ENCODE measurements around the gene PDE6A.
A peak's percentile ranks its signal among the peaks of the same experiment; 100 is the strongest.

PDE6A gene

GRCh38 chr5:149818116-149818515 lies 126.5 kb downstream of the PDE6A start:
- DNase-seq (ENCODE audit: low spot score): no peak

GRCh38 chr5:149817539-149818060 lies 127.0 kb downstream of the PDE6A start:
- no peak for DNase-seq (ENCODE audit: low spot score)

DNA sequence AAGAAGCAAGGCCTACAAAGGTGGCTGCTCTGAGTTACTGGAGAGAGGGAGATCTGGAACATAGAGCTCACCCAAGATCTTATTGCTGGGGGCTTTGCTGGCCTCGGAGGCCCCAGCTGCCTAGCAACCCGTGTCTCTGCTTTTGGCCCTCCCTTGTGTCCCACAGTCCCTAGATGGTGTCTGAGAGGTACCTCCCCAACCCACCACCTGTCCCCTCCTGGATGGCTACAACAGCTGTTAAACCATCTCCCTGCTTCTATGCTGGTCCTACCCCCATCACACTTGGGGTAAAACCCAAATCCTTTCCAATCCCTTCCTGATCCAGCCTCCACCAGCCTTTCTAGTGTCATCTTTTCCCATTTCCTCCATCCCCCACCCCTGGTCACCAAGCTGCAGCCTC lies 127.9 kb downstream of the PDE6A start:
- DNase-seq (ENCODE audit: low spot score): no peak

DNA sequence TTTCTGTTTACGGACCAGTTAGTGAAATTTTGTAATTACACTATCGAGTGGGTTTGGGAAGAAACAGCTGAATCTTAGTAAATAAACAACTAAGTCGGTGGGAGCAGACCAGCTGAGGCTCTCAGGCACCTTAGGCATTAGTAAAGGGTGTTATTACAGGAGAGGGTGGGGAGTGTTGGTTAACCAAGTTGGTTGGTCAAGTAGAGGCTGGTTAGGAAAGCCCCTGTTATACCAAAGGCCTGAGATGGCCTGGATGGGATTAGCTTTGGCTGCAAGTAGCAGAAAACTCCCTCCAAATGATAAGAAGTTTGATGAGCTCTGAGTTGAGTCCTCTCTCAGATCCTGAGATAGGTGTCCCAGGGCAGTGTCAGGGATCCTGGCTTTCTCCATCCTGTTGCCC lies 133.1 kb downstream of the PDE6A start:
- no peak for DNase-seq (ENCODE audit: low spot score)

DNA sequence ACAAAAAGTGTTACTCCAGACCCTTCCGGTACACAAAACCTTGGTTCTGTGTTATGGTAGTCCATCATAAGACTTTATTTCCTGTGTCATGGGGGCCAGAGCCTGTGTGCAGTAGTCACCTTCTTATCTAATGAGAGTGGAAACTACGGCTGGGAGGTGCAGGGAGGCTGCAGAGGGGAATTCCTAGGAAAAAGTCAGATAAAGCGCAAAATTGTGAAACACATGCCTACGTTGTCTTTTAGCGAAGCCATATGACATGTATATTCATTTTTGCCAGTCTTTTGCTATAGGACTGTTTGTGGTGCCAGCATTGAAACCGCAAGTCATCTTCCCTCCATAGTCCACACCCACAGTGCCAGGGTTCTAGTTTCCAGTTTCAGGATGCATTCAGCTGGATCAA lies 133.7 kb downstream of the PDE6A start:
- DNase-seq (ENCODE audit: low spot score): no peak

DNA sequence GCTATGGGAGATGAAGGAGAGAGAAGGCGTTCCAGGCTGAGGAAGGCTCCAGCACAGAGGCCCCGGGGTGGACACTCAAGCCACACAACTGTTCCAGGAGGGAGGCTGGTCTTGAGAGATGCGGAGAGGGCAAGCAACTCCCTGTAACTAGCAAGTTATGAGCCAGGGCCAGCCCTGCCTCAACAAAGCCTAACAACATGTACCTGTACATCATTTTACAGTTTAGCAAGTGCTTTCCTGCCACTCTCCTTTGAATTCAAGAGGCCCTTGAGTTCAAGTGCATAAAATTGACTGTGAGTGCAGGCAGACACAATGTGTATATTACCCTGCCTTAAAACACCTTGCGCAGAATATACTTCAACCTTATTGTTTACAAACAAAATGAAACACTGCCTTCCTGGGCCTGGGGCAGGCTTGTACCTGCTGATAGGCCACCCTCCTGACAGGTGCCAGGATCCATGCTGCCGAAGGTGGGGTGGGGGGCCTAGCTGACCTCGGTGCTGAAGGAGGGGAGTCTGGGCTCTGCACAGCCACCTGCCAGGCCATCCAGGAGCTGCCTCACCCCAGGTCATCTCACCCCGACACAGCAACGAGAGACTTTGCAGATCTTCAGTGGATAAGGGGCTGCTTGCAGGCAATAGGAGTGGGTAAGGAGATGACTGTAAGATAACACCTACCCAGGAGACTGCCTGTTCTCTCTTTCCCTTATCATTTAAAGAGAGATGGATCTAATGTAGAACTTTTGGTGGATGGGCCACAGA lies 134.5 kb downstream of the PDE6A start:
- DNase-seq (ENCODE audit: low spot score): peak; percentile 57

DNA sequence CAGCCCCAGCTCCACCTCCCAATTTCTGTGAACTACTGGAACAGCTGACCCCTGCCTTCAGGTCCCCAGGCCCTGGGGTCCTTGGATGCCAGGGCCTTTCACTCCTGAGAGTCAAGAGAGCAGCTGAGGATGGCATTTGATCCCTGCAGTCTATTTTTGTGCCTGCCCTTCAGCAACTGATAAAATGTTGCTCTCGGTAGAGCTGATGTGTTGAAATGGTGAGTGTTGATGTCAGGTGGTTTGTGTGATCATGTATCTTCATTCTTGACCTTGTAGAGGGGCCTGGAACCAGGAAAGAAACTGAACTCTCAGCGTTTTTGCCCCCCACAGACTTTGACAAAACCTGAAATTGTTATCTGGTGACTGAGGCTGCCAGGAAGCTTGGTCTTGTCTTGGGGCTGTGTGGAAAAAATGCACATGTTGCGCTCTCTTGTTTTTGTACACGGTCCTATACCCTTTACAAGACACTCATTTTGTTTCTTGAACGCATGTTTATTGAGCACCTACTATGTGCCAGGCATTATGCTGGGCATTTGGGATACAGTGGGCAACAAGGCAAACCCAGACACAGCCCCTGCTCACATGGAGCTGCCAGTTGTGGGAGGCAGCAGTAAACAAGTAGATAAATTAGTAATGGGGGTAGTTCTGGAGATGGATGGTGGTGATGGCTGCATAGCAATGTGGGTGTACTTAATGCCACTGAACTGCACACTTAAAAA lies 136.2 kb downstream of the PDE6A start:
- DNase-seq (ENCODE audit: low spot score): no peak

Small RNAs within 50 kb of the gene (small RNA-seq; reads per million reads assigned to genes)
- 0 reads per million in 2 experiments for gene RF00019
